ENCODE measurements around the gene CLDN22.

- TF ChIP-seq CTCF (IDR thresholded peaks at IDR 0.05; ENCODE audit: low read length) (no peak), EZH2 (optimal IDR thresholded peaks at IDR 0.05; ENCODE audit: low read depth, low read length) (no peak), EZH2phosphoT487 (IDR thresholded peaks at IDR 0.05; ENCODE audit: low read length) (no peak)
Measured at GRCh38 chr4:183300070-183300469, 20.0 kb downstream of the CLDN22 start.
